HG02870 (cell line): ENCODE measurements around the gene CUL1.

Experiments
- ATAC-seq: cut with Tn5 transposase; IDR thresholded peaks from one replicate; pipeline ENCODE4 v1.9.1; 2021; ENCODE audit warnings: mild to moderate bottlenecking, moderate library complexity; ENCODE audit not compliant: unreplicated experiment

CUL1 gene

DNA sequence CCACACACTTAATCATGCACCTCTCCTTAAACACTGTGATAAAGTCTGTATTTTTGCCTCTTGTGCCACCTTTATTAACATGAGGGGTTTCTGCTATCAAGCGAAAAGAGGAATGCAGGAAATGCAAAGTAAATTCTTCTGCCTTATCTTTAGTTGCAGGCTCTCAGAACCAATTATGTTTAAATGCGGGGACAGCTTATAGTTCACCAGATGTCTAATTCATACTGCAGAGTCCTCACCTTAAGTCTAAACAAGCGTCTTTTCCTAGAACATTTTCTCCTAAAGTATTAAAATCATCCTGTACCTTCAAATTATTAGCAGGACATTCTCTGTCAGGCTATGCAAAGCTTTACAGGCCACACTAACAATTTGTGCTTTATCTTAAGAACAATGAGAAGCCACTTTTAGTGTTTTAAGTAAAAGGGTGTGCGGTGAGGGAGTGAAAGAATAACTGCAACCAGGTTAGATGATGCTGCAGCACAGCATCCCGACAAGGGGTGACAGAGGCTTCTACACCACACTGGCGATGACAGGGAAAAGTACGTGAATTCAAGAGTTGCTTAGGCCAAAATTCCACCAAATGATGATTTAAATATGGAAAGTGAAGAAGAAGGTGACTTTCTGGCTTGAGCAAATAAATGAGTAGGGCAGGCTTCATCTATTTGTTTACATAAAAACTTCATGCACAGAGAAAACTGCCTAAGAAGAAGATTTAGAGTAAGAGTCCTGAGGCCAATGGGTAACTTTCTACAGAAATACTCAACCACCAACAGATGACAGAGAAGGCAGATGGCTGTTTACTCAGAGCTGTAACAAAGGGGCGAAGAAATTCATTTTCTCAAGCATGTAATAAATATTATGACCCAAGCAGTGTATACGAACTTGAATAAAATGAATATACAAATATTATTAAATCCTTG, 149.4 kb downstream of the CUL1 start:
- no peak for ATAC-seq

DNA sequence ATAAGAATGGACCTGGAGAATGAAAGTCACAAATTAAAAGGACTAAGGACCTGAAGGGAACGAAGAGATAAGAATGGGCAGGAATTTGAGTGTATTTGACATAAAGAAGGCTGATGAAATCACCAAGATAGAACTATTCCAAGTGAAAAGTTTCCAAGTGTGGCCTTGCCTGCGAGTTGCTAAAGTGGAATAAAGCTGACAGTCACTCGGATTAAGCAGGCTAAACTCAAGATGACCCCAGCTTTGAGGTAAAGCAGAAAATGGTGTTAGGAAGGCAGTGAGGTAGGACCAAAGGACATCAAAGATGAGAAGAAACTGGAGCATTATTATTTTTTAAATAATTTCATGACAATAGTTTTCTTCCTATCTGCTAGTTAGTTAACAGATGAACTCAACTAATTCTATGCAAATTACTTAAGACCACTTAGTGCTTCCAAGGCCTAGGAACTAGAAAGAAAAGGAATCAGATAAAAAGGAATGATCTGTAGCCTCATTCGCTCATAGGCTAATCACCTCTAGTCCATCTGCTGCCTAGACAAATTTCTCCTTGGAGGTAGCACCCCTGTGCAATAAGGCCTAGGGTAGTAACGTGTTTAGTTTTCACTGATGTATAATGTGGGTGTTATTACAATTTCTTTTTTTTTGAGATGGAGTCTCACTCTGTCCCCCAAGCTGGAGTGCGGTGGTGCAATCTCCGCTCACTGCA, 150.8 kb downstream of the CUL1 start:
- no peak for ATAC-seq

DNA sequence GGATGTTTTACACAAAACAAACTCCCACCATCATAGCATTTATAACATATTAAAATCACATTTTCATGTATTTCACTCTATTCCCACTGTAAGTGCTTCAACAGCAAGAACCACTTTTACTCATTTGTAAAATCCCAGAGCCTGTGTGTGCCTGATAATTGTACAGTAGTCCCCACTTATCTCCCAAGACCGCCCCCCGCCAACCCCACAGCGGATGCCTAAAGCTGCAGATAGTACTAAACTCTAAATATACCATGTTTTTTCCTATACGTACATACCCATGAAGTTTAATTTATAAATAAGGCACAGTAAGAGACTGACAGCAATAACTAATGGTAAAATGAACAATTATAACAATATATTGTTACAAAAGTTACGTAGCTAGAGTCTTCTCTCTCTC, 151.9 kb downstream of the CUL1 start:
- no peak for ATAC-seq
